ENCODE data around the gene BMP3.

BMP3 gene

GRCh38 chr4:81052119-81053068 lies 21.9 kb downstream of the BMP3 start:
- Histone ChIP-seq H3K36me3 (ENCODE audit: low read depth) (no peaks in the 10 kb centered on the region), H3K9me3 (ENCODE audit: severe bottlenecking) (no peaks in the 10 kb centered on the region), H3K27ac (ENCODE audit: poor library complexity, severe bottlenecking) (no peak overlapping the region), H3K4me1 (ENCODE audit: insufficient read depth, poor library complexity, severe bottlenecking) (no peaks in the 10 kb centered on the region), H3K27me3 (ENCODE audit: insufficient read depth, poor library complexity, severe bottlenecking) (peaks cover 3% of the 10 kb centered on the region), H3K4me3 (ENCODE audit: severe bottlenecking) (no peak overlapping the region)
- ATAC-seq (ENCODE audit: low read depth): peak; percentile 76
- TF ChIP-seq CTCF (IDR thresholded peaks at IDR 0.05; ENCODE audit: poor library complexity, severe bottlenecking): peak; percentile 78
- DNase-seq (ENCODE audit: low spot score): no peak

GRCh38 chr4:81058621-81059020 lies 28.1 kb downstream of the BMP3 start:
- Histone ChIP-seq H3K36me3 (ENCODE audit: low read depth) (no peaks in the 10 kb centered on the region), H3K4me1 (ENCODE audit: insufficient read depth, poor library complexity, severe bottlenecking) (no peaks in the 10 kb centered on the region), H3K27ac (ENCODE audit: poor library complexity, severe bottlenecking) (no peak overlapping the region), H3K4me3 (ENCODE audit: severe bottlenecking) (no peak overlapping the region), H3K27me3 (ENCODE audit: insufficient read depth, poor library complexity, severe bottlenecking) (no peaks in the 10 kb centered on the region), H3K9me3 (ENCODE audit: severe bottlenecking) (no peaks in the 10 kb centered on the region)
- ATAC-seq (ENCODE audit: low read depth) (no peak), DNase-seq (ENCODE audit: low spot score) (no peak)
- TF ChIP-seq CTCF (IDR thresholded peaks at IDR 0.05; ENCODE audit: poor library complexity, severe bottlenecking): no peak

GRCh38 chr4:81060587-81061343 lies 30.3 kb downstream of the BMP3 start:
- no peaks in the 10 kb centered on the region for H3K9me3 ChIP-seq (ENCODE audit: severe bottlenecking)

GRCh38 chr4:81061344-81061730 lies 30.8 kb downstream of the BMP3 start:
- Histone ChIP-seq H3K9me3 (ENCODE audit: severe bottlenecking) (no peaks in the 10 kb centered on the region), H3K4me1 (ENCODE audit: insufficient read depth, poor library complexity, severe bottlenecking) (no peaks in the 10 kb centered on the region), H3K36me3 (ENCODE audit: low read depth) (no peaks in the 10 kb centered on the region), H3K4me3 (ENCODE audit: severe bottlenecking) (no peak overlapping the region), H3K27me3 (ENCODE audit: insufficient read depth, poor library complexity, severe bottlenecking) (no peaks in the 10 kb centered on the region), H3K27ac (ENCODE audit: poor library complexity, severe bottlenecking) (no peak overlapping the region)
- DNase-seq (ENCODE audit: low spot score) (no peak), ATAC-seq (ENCODE audit: low read depth) (no peak)
- no peak for TF ChIP-seq CTCF (IDR thresholded peaks at IDR 0.05; ENCODE audit: poor library complexity, severe bottlenecking)

More at GRCh38 chr4:81060587-81061343, 30.3 kb downstream of the BMP3 start:
- no peaks in the 10 kb centered on the region for H3K27me3 ChIP-seq (ENCODE audit: insufficient read depth, poor library complexity, severe bottlenecking)
- H3K36me3 ChIP-seq (ENCODE audit: low read depth): no peaks in the 10 kb centered on the region
- no peak overlapping the region for H3K27ac ChIP-seq (ENCODE audit: poor library complexity, severe bottlenecking)
- no peak overlapping the region for H3K4me3 ChIP-seq (ENCODE audit: severe bottlenecking)
- no peak for TF ChIP-seq CTCF (IDR thresholded peaks at IDR 0.05; ENCODE audit: poor library complexity, severe bottlenecking)
- no peaks in the 10 kb centered on the region for H3K4me1 ChIP-seq (ENCODE audit: insufficient read depth, poor library complexity, severe bottlenecking)
- ATAC-seq (ENCODE audit: low read depth) (no peak), DNase-seq (ENCODE audit: low spot score) (no peak)

Data from RWPE2 (cell line).